GM18858 (cell line): Measurements from ENCODE around the gene KSR2.
"Not testable (repeated sequence)": the region's sequence is repeated elsewhere in the genome, so short reads cannot be mapped to it uniquely, and the experiment has no call there.

ENCODE experiments used
- ATAC-seq: cut with Tn5 transposase; IDR thresholded peaks from one replicate; pipeline ENCODE4 v1.9.1; 2021; ENCODE audit not compliant: unreplicated experiment

KSR2 gene

DNA sequence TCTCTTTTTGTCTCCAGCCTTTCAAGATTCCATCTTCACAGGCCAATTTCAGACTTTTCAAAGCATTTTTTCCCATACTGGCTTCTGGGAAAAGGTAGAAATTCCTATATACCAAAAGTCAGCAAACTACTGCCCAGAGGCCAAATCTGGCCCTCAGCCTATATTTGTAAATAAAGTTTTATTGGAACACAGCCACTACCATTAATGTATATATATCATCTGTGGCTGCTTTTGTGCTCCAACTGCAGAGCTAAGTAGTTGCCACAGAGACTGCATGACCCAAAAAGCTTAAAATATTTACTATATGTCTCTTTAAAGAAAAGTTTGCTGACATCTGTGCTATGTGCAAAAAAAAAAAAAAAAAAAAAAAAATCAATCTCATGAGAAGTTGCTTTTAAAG lies 76.3 kb downstream of the KSR2 start:
- no peak for ATAC-seq

DNA sequence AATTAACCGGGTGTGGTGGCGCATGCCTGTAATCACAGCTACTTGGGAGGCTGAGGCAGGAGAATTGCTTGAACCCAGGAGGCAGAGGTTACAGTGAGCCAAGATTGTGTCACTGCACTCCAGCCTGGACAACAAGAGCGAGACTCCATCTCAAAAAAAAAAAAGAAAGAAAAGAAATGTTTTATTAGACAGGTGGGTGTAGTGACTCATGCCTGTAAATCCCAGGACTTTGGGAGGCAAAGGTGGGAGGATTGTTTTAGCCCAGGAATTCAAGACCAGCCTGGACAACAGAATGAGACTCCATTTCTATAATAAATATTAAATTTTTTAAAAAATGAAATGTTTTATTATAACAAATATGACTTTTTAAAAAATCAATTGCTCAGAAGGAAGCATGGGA lies 77.5 kb downstream of the KSR2 start:
- not testable (repeated sequence) for ATAC-seq

DNA sequence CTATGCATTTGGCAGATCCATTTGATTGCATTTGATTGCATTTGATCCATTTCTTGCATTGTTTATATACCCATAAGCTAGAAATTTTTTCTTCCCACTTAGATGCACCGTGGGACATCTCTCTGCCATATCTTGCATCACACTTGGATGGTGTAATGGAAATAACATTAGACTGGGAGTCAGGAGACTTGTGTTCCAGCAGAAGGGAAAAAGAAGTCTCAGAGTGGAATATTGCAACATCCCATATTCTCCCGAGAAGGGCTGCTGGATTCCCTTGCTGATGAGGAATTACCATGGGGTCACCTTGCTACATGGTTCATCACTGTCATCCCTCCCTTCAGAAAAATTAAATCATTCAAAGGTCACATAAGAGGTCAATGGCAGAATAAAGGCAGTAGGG lies 78.1 kb downstream of the KSR2 start:
- no peak for ATAC-seq

DNA sequence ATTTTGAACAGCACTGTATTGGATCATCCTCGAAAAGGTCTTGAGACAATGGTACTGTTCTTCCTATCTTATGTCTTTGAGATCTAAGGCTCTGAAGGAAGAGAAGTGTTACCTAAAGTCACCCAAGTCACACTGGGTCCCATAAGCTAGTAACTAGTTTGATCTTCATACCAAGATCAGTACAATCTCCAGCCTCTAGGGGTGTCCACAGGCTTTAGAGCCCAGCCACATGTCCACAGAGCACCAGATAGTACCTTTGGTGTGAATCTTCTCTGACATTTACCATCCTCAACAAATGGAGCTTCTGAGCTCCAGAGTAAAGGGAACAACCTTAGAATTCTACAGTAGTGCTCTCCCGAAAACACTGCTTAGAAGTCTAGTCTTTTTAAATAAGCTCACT lies 78.7 kb downstream of the KSR2 start:
- ATAC-seq, result no peak

DNA sequence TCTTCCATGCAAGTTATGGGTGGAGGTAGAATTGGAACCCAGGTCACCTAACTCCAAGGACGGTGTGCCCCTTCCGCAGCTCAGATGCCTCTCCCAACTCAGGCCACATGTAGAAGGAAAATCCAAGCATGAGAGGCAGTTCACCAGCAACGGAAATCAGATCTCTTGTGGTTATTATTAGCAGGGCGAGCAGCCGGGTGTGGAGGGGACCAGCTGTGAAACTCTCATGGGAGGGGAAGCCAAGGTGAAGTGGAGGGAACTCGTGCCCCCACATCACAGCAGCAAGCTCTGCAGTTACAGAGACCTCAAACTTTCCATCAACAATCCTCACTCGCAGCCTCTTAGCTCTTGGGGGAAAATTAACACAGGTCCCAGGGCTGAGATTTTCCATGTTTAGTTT lies 79.7 kb downstream of the KSR2 start:
- no peak for ATAC-seq

DNA sequence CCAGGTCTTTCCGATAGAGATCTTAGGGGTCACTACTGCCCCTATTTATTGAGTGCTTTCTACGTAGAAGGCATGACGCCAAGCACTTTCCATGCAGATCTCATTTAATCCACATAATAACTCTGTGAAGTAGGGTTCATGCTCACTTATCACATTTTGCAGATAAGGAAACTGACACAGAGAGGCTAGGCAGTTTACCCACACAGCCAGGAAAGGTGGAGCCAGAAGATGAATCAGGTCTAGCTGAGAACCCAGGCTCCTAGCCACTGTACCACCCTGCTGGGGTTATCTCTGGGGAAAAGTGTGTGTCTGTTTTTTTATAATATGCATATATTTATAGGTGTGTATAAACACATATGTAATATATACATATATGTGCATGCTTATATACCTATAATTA lies 83.6 kb downstream of the KSR2 start:
- ATAC-seq, result no peak

DNA sequence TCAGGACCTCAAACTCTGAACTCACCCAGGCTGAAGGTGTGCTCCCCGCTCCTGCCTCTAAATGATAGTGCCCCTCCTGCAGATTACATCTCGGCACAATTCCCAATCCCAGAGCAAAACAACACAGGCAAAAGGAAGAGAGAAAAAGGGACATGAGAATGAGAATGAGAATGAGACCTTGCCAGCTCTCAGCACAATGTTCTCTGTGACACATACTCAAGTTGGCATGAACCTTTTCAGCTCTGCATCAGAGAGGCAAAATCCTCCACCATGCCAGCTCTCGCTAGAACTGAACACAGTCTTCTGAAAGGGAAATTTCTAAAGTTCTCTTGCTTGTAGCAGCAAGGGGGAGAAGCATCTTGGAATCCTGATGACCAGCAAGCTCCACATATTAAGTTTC lies 84.6 kb downstream of the KSR2 start:
- ATAC-seq, result no peak

DNA sequence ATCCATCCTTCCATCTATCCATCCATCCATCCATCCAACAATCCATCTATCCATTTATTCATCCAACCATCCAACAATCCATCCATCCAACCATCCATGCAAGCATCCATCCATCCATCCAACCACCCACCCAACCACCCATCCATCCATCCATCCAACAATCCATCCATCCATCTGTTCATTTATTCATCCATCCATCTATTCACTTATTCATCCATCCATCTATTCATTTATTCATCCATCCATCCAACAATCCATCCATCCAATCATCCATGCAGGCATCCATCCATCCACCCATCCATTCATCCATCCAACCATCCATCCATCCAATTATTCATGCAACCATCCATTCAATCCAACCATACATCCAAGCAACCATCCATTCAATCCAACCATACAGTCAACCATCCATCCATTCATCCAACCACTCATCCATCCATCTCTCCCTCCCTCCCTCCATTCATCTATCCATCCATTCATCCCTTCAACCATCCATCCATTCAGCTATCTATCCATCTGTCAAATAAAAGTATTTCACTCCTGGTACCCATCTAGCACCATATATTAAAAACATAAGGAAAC lies 86.1 kb downstream of the KSR2 start:
- no peak for ATAC-seq

DNA sequence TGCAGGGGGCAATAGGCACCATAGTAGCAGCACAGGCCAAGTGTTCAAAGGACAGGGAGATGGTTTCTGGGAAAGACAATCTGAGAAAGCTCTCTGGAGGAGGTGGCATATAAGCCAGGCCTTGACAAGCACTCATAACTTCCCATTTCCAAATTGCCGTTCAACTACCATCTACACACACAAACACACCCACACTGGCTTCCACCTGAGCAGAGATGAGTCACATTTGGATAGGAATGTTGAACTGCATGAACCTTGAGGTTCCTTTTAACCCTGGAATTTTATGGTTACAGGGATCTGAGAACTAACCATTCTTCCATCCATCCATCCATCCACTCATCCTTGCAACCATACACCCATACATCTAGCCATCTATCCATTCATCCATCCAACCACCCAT lies 86.6 kb downstream of the KSR2 start:
- no peak for ATAC-seq

DNA sequence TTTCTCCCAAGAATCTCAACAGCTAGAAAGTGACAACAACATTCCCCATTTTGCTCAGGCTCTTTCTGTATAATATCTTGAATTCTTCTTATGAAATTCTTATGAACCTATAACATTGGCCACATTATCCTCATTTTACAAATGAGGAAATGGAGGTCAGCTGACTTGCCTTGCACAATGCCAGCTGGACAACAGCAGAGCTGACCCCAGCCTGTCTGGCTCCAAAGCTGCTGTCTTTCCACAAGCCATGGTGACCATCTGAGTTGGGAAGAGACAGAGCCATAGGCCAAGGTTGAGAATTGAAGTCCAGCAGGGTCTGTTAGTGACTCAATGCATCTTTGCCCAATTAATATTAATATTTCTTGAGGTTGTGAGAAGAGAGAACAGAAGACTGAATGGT lies 87.3 kb downstream of the KSR2 start:
- ATAC-seq, result no peak

DNA sequence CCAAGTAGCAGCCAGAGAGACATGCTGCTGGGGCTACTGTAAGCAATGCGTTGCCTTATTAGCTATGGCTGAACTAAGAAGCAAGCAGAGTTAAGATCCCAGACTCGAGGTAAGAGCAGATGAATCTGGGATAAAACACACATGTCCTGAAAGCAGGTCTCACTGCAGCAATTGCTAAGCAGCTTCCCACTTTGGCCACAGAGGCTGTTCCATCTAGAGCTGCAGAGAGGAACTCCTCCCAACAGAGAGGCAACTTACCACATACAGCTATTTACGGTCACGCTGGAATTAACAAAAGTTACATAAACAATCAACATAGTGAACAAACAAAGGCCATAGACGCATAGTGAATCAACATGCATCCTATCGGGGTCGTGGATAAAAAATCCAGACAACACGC lies 90.2 kb downstream of the KSR2 start:
- no peak for ATAC-seq

DNA sequence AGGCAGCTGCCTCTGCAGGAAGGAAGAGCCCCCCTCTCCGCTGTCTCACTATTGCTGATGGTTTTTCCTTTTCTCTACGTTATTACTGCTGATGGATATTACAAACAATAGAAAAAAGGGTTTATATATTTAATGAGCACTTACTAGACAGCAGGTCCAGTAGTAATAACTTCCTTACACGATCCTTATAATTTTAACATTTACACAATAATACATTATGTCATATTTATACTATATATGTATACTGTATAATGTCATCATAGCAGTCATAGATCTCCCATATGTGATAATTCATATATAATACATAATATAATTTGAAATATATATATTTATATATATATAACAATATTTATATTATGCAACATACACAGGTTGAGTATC lies 92.4 kb downstream of the KSR2 start:
- ATAC-seq, result no peak

DNA sequence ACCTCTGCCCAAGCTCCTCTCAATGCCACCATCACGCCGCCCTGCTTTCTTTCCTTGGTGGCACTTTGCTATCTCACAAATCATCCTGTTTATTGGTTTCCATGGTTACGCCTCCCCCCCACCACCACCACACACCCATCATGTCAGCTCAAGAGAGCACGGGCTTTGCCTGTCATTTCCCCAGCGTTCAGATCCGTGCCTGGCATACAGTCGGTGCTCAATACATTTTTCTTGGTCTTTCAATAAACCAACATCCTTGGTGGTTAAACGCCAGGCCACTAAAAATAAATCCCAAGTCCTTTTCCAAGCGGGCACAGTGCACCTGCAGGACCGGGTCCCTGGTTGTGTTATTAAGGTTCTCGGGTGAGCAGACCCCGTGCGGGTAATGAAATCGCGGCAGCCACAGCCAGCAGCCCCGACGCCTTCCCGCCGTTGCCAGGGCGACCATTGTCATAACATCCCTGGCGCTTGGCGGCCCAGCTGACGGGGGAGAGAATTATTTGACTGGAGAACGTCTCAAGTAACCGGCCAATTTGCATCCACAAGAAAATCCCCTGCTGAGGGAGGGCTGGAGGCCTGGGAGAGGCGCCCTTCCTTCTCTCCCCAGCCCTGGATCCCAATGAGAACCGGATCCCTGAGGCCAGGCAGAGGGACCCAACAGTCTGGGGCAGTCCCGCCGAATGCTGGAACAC lies 92.9 kb downstream of the KSR2 start:
- no peak for ATAC-seq

DNA sequence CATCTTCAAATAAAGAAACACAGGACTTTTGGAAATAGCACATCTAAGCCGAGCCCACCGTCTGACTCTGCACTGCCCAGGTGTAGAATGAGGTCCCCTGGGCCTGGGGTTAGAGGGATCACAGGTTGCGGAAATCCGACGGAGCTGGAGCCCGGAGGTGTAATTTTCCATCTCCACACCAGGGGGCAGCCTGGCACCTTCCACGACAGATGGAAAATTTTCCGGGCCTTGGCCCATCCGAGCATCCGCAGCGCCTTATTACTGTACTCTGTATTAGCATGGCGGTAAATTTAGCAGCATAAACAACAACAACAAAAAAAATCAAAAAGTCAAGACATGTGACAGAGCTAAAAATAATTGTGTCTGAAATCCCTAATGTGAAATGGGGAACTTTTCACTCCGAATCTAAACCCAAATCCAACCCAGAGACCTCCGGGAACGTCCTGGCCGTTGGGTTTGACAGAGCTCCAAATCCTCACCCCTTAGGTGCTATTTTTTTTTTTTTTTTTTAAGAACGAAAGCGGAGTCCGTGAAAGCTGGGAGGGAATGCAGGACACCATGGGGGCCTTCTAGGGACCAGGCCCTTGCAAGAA lies 93.9 kb downstream of the KSR2 start:
- no peak for ATAC-seq

DNA sequence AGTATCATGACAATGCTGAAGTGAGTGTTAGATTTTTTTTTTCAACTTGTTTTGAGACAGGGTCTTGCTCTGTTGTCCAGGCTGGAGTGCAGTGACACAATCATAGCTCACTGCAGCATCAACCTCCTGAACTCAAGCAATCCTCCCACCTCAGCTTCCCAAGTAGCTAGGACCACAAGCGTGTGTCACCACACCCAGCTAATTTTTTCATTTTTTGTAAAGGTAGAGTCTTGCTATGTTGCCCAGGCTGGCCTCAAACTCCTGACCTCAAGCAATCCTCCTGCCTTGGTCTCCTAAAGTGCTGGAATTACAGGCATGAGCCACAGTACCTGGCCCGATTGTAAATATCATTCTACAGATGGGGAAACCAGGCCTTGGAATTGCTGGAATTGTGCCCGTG lies 94.6 kb downstream of the KSR2 start:
- not testable (repeated sequence) for ATAC-seq

DNA sequence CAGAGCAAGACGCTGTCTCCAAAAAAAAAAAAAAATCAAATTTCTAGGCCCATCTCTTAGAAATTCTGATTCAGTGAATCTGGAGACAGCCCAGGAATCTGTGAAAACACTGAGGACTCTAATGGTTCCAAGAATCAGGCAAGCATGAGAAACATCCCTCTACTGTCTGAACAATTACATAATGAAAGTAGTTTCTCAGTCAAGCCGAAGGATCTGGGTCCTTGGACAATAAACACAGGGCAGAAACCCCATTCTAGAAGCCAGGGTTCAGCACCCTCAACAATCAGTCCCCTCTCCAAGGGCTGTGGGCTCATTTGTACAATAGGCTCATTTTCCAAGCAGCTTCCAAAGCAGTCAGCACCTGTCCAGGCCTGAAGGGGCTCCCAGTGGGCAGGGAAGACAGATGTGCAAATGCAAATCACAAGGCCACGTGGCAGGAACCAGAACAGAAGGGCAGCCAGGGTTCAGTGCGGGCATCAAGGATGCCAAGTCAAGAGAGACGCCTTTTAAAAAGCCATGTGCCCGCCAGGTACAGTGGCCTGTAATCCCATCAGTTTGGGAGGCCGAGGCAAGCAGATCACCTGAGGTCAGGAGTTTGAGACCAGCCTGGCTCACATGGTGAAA lies 96.1 kb downstream of the KSR2 start:
- no peak for ATAC-seq

DNA sequence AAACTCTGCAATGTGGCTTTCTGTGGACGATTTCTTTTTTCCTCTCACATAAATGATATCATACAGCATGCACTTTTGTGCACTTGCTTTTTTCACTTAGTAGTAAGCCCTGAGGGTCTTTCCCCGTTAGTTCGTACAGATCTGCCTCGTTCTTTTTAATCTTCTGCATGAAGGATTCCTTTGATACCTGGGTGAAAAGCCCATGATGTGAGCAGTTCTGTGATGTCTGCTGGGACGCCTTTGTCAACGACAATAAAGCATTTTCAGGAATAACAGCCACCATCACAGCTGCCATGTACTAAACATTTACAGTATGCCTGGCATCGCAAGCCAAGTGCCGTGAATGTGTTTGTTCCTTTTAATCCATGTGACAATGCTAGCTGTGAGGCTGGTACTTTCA lies 99.2 kb downstream of the KSR2 start:
- ATAC-seq, result no peak

DNA sequence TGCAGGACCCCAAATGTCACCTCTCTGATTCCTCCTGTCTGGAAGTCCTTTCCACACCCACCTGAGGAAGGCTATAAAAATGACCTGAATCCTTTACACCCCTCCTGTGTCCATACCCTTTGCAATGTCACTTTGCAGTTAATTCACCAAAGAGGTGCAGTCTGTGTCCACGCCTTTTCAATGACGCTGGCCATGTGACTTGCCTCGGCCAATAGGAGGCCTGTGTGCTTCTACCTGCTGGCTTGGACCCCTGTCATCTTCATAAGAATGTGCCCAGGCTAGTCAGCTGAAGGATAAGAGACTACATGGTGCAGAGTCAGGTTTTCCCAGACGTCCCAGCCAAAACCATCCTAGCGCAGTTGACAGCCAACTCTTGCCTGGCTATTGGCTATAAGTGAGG lies 101.4 kb downstream of the KSR2 start:
- ATAC-seq, result no peak

DNA sequence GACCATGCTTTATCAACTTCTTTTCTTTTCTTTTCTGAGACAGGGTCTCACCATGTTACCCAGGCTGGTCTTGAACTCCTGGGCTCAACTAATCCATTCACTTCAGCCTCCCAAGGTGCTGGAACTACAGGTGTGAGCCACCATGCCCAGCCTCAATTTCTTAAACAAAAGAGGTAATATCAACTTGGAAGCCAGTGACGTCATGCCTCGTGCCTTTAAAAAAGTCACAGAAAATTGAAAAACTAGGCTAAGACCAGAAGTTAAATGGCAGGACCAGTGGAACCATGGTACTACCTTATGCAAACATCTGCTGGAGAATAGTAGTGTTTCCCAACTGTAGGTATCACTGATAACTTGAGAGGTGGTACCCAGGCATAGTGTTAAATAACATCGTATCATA lies 103.3 kb downstream of the KSR2 start:
- ATAC-seq, result no peak

DNA sequence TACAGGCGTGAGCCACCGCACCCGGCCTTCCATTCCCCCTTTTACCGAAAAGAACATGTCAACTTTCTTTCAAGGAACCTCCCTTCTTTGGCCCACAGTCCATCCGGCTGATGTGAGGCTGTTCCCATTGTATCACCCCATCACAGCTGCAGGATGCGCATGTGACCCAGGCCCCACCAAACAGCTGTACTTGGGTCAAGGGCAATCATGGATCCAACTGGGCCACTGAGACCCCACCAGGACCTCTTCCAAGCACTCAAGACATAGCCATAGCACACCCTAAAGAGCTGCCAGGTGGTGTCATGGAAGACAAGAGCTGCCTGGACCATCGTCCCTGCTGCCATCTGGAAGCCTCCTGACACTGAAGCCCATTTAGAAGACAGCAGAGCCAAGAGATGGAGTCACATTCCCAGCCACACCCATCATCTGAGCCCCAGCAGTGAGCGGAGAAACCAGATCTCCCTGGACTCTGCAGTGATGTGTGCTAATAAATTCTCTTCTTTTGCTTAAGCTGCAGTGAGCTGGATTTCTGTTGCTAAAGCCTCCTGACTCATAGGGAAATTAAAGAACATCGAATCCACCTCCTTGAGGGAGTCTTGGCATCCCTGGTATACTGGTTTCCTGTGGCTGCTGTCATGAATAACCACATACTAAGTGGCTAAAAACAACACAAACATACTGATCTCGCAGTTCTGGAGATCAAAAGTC lies 105.6 kb downstream of the KSR2 start:
- no peak for ATAC-seq

DNA sequence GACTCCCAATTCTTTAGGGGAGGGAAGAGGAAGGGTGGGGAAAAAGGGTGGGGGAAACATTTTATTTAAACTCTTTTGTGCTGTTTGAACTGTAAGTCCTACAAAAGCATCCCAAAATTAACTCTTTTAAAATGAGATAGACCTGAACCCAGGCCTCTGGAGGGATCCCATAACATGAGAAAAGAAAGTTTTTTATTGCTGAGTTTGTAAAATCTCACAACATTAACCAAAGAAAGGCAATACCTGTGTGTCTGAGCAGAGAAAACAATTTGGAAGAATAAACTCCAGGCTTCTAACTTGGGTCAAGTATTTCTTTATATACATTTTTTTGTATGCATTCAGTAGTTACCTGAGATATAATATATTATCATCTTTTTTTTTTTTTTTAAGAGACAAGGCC lies 107.1 kb downstream of the KSR2 start:
- ATAC-seq, result no peak

DNA sequence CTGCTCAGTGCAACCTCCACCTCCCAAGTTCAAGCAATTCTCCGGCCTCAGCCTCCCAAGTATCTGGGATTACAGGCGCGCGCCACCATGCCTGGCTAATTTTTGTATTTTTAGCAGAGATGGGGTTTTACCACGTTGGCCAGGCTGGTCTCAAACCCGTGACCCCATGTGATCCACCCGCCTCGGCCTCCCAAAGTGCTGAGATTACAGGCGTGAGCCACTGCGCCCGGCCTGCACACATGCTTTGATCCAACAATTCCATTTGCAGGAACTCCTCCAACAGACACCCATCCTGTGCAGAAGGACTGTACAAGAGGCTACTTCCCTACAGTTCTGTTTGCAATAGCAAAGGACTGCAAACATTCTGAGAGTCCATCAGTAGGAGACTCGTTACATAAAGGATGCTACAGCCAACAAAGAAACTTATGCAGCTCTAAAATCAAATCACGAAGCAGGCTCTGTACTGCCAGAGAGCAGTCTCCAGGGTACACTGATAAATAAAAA lies 108.0 kb downstream of the KSR2 start:
- ATAC-seq, result not testable (repeated sequence)
